ENCODE results near the gene PCDHGB5. TPM values are rescaled to one million over a fixed set of nuclear protein-coding genes. Genes with fewer than 3 reads are reported as not detected.

The PCDHGB5 gene
- total RNA-seq, 1 donor from 2014 or later: 19.6 TPM

- peak overlapping the region in 1 of 2 donors; percentile 40 for H3K4me3 ChIP-seq
- H3K36me3 ChIP-seq: peaks cover 0 to 3% of the 10 kb centered on the region in 2 donors
- intact Hi-C loops (cut with DNase I): loop anchor here (5.0 kb wide), 1 partner anchor 143 kb away; no protein-coding TSS in a partner anchor
- DNase-seq (ENCODE audit: low spot score in 2 of 2): no peak
- TF ChIP-seq CTCF (IDR thresholded peaks at IDR 0.05): no peak
- no peak overlapping the region for H3K27ac ChIP-seq
- no peaks in the 10 kb centered on the region for H3K4me1 ChIP-seq
- no peaks in the 10 kb centered on the region for H3K27me3 ChIP-seq
- peaks cover 96 to 100% of the 10 kb centered on the region in 2 donors for H3K9me3 ChIP-seq
These were observed 21.5 kb downstream of the PCDHGB5 start for GRCh38 chr5:141419074-141419880.

- H3K4me1 ChIP-seq: no peaks in the 10 kb centered on the region
- intact Hi-C loops (cut with DNase I): loop anchor here (5.0 kb wide), 1 partner anchor 106 kb away; no protein-coding TSS in a partner anchor
- peaks cover 1 to 3% of the 10 kb centered on the region in 2 donors for H3K36me3 ChIP-seq
- no peak for DNase-seq (ENCODE audit: low spot score in 2 of 2)
- H3K27ac ChIP-seq: no peak within 1 kb of the TSS
- no peaks in the 10 kb centered on the region for H3K27me3 ChIP-seq
- H3K9me3 ChIP-seq: peaks cover 97 to 100% of the 10 kb centered on the region in 2 donors
- peak in 1 of 3 experiments; percentile 26 for TF ChIP-seq CTCF (IDR thresholded peaks at IDR 0.05)
- peak within 1 kb of the TSS; percentile 40 to 44 for H3K4me3 ChIP-seq
These were observed 23.2 kb downstream of the PCDHGB5 start, which contains the start of gene PCDHGA11 for GRCh38 chr5:141420855-141421488. Gene PCDHGA11 (plus strand): TSS chr5:141421051. CDS start chr5:141421228, 177 bp downstream.

- H3K27ac ChIP-seq: no peak overlapping the region
- H3K36me3 ChIP-seq: peaks cover 3% of the 10 kb centered on the region in 2 donors
- DNase-seq (ENCODE audit: low spot score in 2 of 2): no peak
- TF ChIP-seq CTCF (IDR thresholded peaks at IDR 0.05): no peak
- peaks cover 97 to 100% of the 10 kb centered on the region in 2 donors for H3K9me3 ChIP-seq
- peak overlapping the region; percentile 32 to 44 for H3K4me3 ChIP-seq
- intact Hi-C loops (cut with DNase I): loop anchor here (5.0 kb wide), 1 partner anchor 106 kb away; no protein-coding TSS in a partner anchor
- H3K27me3 ChIP-seq: no peaks in the 10 kb centered on the region
- H3K4me1 ChIP-seq: no peaks in the 10 kb centered on the region
These were observed 23.7 kb downstream of the PCDHGB5 start for GRCh38 chr5:141421489-141421855.

- no peak for DNase-seq (ENCODE audit: low spot score in 2 of 2)
- Histone ChIP-seq H3K36me3 (peaks cover 3% of the 10 kb centered on the region in 2 donors), H3K27me3 (no peaks in the 10 kb centered on the region), H3K9me3 (peaks cover 97 to 100% of the 10 kb centered on the region in 2 donors), H3K4me1 (no peaks in the 10 kb centered on the region), H3K4me3 (no peak overlapping the region), H3K27ac (no peak overlapping the region)
- no peak for TF ChIP-seq CTCF (IDR thresholded peaks at IDR 0.05)
- intact Hi-C loops (cut with DNase I): loop anchor here (5.0 kb wide), 1 partner anchor 104 kb away; no protein-coding TSS in a partner anchor
These were observed 25.1 kb downstream of the PCDHGB5 start for GRCh38 chr5:141422742-141423291.

- peaks cover 97 to 100% of the 10 kb centered on the region in 2 donors for H3K9me3 ChIP-seq
- intact Hi-C loops (cut with DNase I): no loop called here
These were observed 30.2 kb downstream of the PCDHGB5 start for GRCh38 chr5:141427783-141428426.

More at GRCh38 chr5:141427783-141428426, 30.2 kb downstream of the PCDHGB5 start:
- no peak overlapping the region for H3K27ac ChIP-seq
- peak overlapping the region in 1 of 2 donors; percentile 35 for H3K4me3 ChIP-seq
- peaks cover 0 to 3% of the 10 kb centered on the region in 2 donors for H3K36me3 ChIP-seq
- DNase-seq (ENCODE audit: low spot score in 2 of 2): no peak
- no peaks in the 10 kb centered on the region for H3K27me3 ChIP-seq
- no peaks in the 10 kb centered on the region for H3K4me1 ChIP-seq
- TF ChIP-seq CTCF (IDR thresholded peaks at IDR 0.05): no peak
